Common myeloid progenitor, CD34-positive (primary cell): ENCODE results near the gene OSTC. TPM values are rescaled to one million over a fixed set of nuclear protein-coding genes. Genes with fewer than 3 reads are reported as not detected.

Experiments used
- CTCF ChIA-PET: fragments of 350-600 bp; sonication (Branson Sonifier 250); formaldehyde crosslinking; loops from one replicate; lab custom pipeline; 2021; ENCODE audit warnings: antibody characterized with exemption; lab: Charles Lee
- POLR2A ChIA-PET: fragments of 350-600 bp; sonication (Branson Sonifier 250); formaldehyde crosslinking; loops from one replicate; lab custom pipeline; 2021; ENCODE audit warnings: antibody characterized with exemption; lab: Charles Lee
- DNase-seq, 3 donors: peaks; one replicate each; pipeline versions ENCODE4 v3.0.0 to v3.0.0-alpha.2; 2013
- H3K27ac ChIP-seq, 2 experiments: 1 replicate in 1 of 2; 2 replicates in 1 of 2; pipeline ENCODE4 v1.7.0; 2013; ENCODE audit warnings: inconsistent platforms in 2 of 2, low read length in 2 of 2, mild to moderate bottlenecking in 2 of 2, low read depth in 1 of 2, moderate library complexity in 1 of 2; ENCODE audit not compliant: severe bottlenecking in 2 of 2, insufficient read depth in 1 of 2, poor library complexity in 1 of 2
- H3K27me3 ChIP-seq, 5 experiments: replicated peaks in 2 of 5; 1 replicate in 3 of 5; 2 replicates in 2 of 5; pipeline versions ENCODE4 v1.6.1 to v1.7.0; 2013; ENCODE audit warnings: low read length in 4 of 5, mild to moderate bottlenecking in 2 of 5, moderate library complexity in 2 of 5, inconsistent platforms in 1 of 5; ENCODE audit not compliant: insufficient read depth in 5 of 5, control insufficient read depth in 4 of 5
- H3K36me3 ChIP-seq, 4 experiments: 1 replicate in 2 of 4; 2 replicates in 2 of 4; pipeline versions ENCODE4 v1.6.1 to v1.7.0; 2013; ENCODE audit warnings: low read length in 3 of 4, control low read depth in 1 of 4, mild to moderate bottlenecking in 1 of 4; ENCODE audit not compliant: control insufficient read depth in 4 of 4, insufficient read depth in 4 of 4
- H3K4me1 ChIP-seq, 4 experiments: 1 replicate in 3 of 4; 2 replicates in 1 of 4; pipeline versions ENCODE4 v1.6.1 to v1.7.1; 2013; ENCODE audit warnings: low read length in 3 of 4, mild to moderate bottlenecking in 3 of 4, control low read depth in 1 of 4, inconsistent platforms in 1 of 4, moderate library complexity in 1 of 4; ENCODE audit not compliant: control insufficient read depth in 4 of 4, insufficient read depth in 4 of 4; ENCODE audit errors: control extremely low read depth in 1 of 4
- H3K4me3 ChIP-seq, 7 experiments: 1 replicate in 4 of 7; 2 replicates in 3 of 7; pipeline versions ENCODE4 v1.5.1 to v1.7.0; 2013; ENCODE audit warnings: mild to moderate bottlenecking in 7 of 7, low read length in 6 of 7, moderate library complexity in 6 of 7, inconsistent platforms in 2 of 7, low read depth in 2 of 7, control low read depth in 1 of 7; ENCODE audit not compliant: insufficient read depth in 4 of 7, control insufficient read depth in 1 of 7; ENCODE audit errors: extremely low read depth in 1 of 7
- H3K9me3 ChIP-seq, 5 experiments: 1 replicate in 4 of 5; 2 replicates in 1 of 5; pipeline versions ENCODE4 v1.6.1 to v1.7.1; 2013; ENCODE audit warnings: low read length in 4 of 5, mild to moderate bottlenecking in 2 of 5, inconsistent platforms in 1 of 5, low read depth in 1 of 5, moderate library complexity in 1 of 5; ENCODE audit not compliant: control insufficient read depth in 4 of 5, insufficient read depth in 2 of 5; ENCODE audit errors: control extremely low read depth in 1 of 5
- WGBS: methylation state at CpG from one replicate; pipeline ENCODE4 v1.1.5; 2013; ENCODE audit not compliant: insufficient coverage; 5-methylcytosine and 5-hydroxymethylcytosine counted together
- polyA plus RNA-seq: library from polyadenylated mRNA; unstranded; fragments of 120-200 nt; gene quantifications from one replicate; pipeline ENCODE4 v1.2.1, GENCODE V29; 2013

OSTC gene
- 227 TPM for polyA plus RNA-seq

DNA sequence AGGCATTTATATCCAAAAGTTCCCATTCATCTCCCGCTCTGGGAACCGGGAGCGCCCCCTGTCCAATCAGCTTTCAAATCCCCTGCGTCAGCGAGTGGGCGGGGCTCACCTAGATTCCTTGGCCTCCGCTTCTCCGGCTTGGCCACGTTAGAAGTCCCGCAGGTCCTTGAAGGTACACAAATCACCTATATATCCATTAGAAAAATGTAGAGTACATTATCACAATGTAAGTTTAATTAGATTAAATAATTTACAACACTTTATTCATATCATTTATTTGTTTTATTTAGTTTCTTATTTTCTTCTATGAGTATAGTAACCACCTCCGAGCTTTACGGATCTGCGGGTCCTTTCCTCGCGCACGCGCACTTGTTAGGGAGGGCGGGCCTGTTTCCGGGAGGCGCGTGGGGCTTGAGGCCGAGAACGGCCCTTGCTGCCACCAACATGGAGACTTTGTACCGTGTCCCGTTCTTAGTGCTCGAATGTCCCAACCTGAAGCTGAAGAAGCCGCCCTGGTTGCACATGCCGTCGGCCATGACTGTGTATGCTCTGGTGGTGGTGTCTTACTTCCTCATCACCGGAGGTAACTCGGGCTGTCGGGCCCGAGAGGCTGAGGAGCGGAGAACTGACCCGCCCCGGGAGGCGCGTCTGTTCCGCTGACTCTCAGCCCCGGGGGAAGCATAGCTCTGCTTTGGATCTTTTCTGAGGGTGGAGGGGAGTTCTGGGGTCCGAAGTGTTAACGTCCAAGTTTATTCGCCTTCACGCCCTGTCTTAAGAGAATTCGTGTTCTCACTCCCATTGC, at the start of gene OSTC:
Gene OSTC, plus strand, starts transcription at position 388 of the 802 bp plus-strand sequence. Its CDS starts 57 bp downstream, at position 445.
- CTCF ChIA-PET, result interaction anchor here (0.6 to 1.0 kb wide), 3 partner anchors 15 to 30 kb away, joined by 3 read pairs; partner anchors contain the start of gene RPL34
- POLR2A ChIA-PET, result interaction anchor here (0.6 to 1.6 kb wide), 5 partner anchors 8 to 930 kb away, joined by 3 to 6 read pairs (median 3); partner anchors contain the start of genes HADH and RPL34
- peaks cover 0 to 13% (median 4%) of the 10 kb centered on the region in 4 experiments for H3K36me3 ChIP-seq
- WGBS, result 0% methylated on average over 22 of the region's 45 CpGs
- DNase-seq, result peak; percentile 93 to 95 (median 94)
- no peaks in the 10 kb centered on the region for H3K9me3 ChIP-seq
- H3K27ac ChIP-seq, result peak within 1 kb of the TSS; percentile 95 to 98
- peak within 1 kb of the TSS; percentile 88 to 100 (median 97) for H3K4me3 ChIP-seq
- H3K4me1 ChIP-seq, result peaks cover 4 to 20% (median 12%) of the 10 kb centered on the region in 4 experiments
- no peaks in the 10 kb centered on the region for H3K27me3 ChIP-seq

DNA sequence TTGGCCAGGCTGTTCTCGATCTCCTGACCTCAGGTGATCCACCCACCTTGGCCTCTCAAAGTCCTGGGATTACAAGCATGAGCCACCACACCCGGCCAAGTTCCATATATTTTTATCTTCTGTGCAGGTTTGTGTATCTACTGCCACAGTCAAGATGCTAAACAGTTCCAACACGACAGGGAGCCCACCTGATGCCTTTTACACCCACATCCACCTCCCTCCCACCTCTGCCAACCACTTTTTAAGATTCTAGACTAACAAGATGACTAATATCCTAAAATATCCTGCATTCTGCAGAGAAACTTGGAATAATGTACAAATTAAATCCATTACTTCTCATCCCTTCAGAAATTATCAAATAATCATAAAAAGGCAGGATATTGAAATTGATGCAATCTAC, 49.3 kb upstream of the OSTC start:
- Histone ChIP-seq H3K9me3 (peaks cover 0 to under 1% (median 0%) of the 10 kb centered on the region in 5 experiments), H3K36me3 (no peaks in the 10 kb centered on the region), H3K27ac (no peak overlapping the region), H3K4me3 (no peak overlapping the region), H3K27me3 (no peaks in the 10 kb centered on the region), H3K4me1 (no peaks in the 10 kb centered on the region)
- no peak for DNase-seq
- POLR2A ChIA-PET, result interaction anchor here (0.7 kb wide), 1 partner anchor 84 kb away, joined by 4 read pairs; no protein-coding TSS in a partner anchor
- 87% methylated on average over 3 of the region's 3 CpGs for WGBS
- CTCF ChIA-PET, result no interaction called here

DNA sequence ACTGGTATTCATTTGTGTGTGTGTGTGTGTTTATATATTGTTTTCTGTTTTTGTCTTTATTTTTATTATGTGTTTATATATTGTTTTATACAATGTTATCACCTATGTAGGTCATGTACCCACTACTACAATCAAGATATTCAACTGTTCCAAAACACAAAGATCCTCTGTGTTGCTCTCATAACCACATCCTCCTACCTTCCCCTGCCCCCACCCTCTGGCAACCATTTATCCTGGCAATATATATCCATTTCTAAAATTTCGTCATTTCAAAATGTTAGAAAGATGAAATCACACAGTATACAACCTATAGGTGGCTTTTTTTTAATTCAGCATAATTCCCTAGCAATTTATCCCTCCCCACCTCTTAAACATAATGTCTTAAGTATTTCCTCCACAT, 48.9 kb upstream of the OSTC start:
- H3K4me1 ChIP-seq, result no peaks in the 10 kb centered on the region
- ChIA-PET POLR2A (no interaction called here), CTCF (no interaction called here)
- no peaks in the 10 kb centered on the region for H3K36me3 ChIP-seq
- peaks cover 0 to 4% (median 0%) of the 10 kb centered on the region in 5 experiments for H3K9me3 ChIP-seq
- no peak overlapping the region for H3K27ac ChIP-seq
- WGBS, result no CpG with 5 or more reads among the region's 1 CpG
- no peak for DNase-seq
- no peak overlapping the region for H3K4me3 ChIP-seq
- no peaks in the 10 kb centered on the region for H3K27me3 ChIP-seq

DNA sequence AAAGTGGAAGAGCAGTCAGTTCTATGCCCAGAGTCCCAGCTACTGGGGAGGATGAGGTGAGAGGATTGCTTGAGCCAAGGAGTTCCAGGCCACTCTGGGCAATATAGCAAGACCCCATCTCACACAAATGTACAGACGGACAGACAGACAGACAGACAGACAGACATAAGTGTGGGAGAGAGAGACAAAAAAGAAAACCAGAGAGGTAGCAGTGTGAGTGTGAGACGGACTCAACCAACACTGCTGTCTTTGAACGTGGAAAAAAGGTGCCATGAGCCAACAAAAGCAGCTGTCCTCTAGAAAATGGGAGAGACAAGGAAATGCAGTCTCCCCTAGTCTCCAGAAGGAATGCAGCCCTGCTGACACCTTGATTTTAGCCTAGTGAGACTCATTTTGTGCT, 48.2 kb upstream of the OSTC start:
- DNase-seq, result no peak
- Histone ChIP-seq H3K27ac (no peak overlapping the region), H3K4me3 (no peak overlapping the region), H3K27me3 (no peaks in the 10 kb centered on the region), H3K4me1 (no peaks in the 10 kb centered on the region), H3K36me3 (no peaks in the 10 kb centered on the region), H3K9me3 (peaks cover 0 to 5% (median 0%) of the 10 kb centered on the region in 5 experiments)
- 97% methylated on average over 3 of the region's 3 CpGs for WGBS
- ChIA-PET POLR2A (no interaction called here), CTCF (no interaction called here)

DNA sequence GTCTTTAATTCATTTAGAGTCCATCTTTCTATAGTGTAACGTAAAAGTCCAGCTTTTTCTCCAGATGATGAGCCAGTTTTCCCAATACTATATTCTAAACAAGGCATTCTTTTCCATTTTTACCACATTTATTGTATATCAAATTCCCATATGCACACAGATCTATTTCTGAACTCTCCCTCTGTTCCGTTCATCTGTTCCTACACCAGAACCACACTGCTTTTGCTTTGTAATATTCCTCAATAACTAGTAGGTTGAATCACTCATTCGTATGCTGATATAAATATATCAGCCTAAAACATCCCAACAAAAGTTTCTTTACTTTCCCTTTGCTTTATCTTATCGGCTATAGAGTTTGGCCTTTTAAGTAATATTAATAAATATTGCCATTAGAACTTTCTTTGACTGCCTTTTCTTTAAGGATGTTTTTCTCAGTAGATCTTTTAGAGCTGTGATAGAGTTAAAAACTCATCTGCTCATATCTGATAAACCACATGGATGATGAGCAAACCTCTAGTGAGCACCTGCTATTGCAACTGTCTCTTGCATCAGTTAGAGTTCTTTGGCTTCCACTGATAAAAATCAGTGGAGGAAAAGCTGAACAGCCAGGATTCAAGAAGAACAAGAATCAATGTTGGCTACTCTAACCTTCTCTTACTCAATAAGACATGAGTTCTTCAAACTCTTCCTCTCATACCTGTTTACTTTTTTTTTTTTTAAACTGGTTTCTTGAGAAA, 43.2 kb upstream of the OSTC start:
- DNase-seq, result no peak
- CTCF ChIA-PET, result interaction anchor here (1.1 to 1.4 kb wide), 2 partner anchors 12 to 32 kb away, joined by 3 to 4 read pairs; no protein-coding TSS in a partner anchor
- Histone ChIP-seq H3K9me3 (peaks cover 0 to 5% (median 0%) of the 10 kb centered on the region in 5 experiments), H3K27me3 (no peaks in the 10 kb centered on the region), H3K27ac (no peak overlapping the region), H3K4me1 (no peaks in the 10 kb centered on the region), H3K4me3 (no peak overlapping the region), H3K36me3 (no peaks in the 10 kb centered on the region)
- POLR2A ChIA-PET, result no interaction called here
- WGBS, result 100% methylated on average over 2 of the region's 4 CpGs

DNA sequence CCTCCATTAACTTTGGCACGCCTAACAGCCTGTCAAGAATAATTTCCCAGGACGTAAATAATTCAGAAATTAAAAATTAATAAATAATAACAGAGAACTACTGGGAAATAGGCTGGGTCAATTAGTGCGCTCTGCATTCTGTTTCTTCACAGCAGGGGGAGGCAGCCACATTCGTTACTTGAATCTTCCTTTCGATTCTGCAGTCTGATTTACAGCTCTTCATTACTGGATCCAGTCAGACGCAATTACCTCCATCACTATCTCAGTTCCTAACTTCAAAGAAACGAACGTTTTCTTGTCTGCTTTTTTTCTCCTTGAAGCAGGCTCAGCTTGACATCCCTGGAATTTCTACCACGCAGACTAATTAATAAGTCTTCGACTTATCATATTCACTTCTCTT, 39.0 kb upstream of the OSTC start:
- Histone ChIP-seq H3K36me3 (no peaks in the 10 kb centered on the region), H3K9me3 (peaks cover 0 to 11% (median 0%) of the 10 kb centered on the region in 5 experiments), H3K27me3 (no peaks in the 10 kb centered on the region), H3K4me3 (no peak overlapping the region), H3K27ac (no peak overlapping the region), H3K4me1 (no peaks in the 10 kb centered on the region)
- CTCF ChIA-PET, result no interaction called here
- no peak for DNase-seq
- POLR2A ChIA-PET, result no interaction called here
- WGBS, result 95% methylated on average over 4 of the region's 10 CpGs
